Esophagus muscularis mucosa (tissue), 3 donors: ENCODE results near the gene FLRT1.

ENCODE experiments used
- POLR2AphosphoS5 ChIP-seq, 2 donors: sonication (generic); formaldehyde crosslinking; IDR thresholded peaks; one replicate each; pipeline ENCODE4 v1.6.1; 2017; ENCODE audit warnings: antibody characterized with exemption in 2 of 2
- TF ChIP-seq, protein P1 (sequence below), 3 experiments: fragments of 200-600 bp in 2 of 3; fragments of 450-650 bp in 1 of 3; sonication (generic) in 2 of 3; IDR thresholded peaks; one replicate each; pipeline ENCODE4 v1.5.1; 2017 to 2019; ENCODE audit warnings: antibody characterized with exemption in 3 of 3, mild to moderate bottlenecking in 2 of 3, moderate library complexity in 1 of 3

DNA sequence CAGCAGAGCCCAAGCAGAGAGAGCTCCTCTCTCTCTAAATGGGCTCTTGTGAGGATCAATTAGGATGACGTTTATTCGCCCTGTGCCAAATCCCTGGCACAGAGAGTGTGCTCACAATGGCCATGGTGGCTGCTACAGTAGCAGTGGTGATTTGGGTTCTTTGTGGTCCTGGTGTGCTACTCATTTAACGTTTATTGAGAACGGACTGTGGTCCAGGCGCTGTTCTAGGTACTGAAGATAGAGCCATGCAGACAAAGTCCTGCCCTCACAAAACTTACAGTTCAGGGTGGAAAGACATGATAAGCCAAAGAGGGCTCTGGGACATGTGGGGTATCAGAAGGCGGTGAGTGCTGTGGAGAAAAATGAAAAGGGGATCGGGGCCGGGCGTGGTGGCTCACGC lies 44.2 kb upstream of the FLRT1 start:
- no peak for TF ChIP-seq POLR2AphosphoS5 (IDR thresholded peaks at IDR 0.05)
- TF ChIP-seq, protein P1, sequence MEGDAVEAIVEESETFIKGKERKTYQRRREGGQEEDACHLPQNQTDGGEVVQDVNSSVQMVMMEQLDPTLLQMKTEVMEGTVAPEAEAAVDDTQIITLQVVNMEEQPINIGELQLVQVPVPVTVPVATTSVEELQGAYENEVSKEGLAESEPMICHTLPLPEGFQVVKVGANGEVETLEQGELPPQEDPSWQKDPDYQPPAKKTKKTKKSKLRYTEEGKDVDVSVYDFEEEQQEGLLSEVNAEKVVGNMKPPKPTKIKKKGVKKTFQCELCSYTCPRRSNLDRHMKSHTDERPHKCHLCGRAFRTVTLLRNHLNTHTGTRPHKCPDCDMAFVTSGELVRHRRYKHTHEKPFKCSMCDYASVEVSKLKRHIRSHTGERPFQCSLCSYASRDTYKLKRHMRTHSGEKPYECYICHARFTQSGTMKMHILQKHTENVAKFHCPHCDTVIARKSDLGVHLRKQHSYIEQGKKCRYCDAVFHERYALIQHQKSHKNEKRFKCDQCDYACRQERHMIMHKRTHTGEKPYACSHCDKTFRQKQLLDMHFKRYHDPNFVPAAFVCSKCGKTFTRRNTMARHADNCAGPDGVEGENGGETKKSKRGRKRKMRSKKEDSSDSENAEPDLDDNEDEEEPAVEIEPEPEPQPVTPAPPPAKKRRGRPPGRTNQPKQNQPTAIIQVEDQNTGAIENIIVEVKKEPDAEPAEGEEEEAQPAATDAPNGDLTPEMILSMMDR (IDR thresholded peaks at IDR 0.05): no peak
